HCT116 (cell line): ENCODE measurements around the gene SEC31A. TPM values are rescaled to one million over a fixed set of nuclear protein-coding genes. Genes with fewer than 3 reads are reported as not detected.

Source experiments
- total RNA-seq: library from RNA; stranded (reverse); gene quantifications from one replicate; pipeline ENCODE4 v1.2.1, GENCODE V29; 2021; ENCODE audit not compliant: unreplicated experiment

The SEC31A gene
- total RNA-seq, 1 experiment from 2014 or later = 78.5 TPM

Other genes with a start within 250 kb of the SEC31A start
- 21.7 TPM for gene SCD5, start 92.4 kb downstream of the SEC31A start, total RNA-seq
- 6.4 TPM for gene THAP9, start 9.6 kb upstream of the SEC31A start, total RNA-seq
- 15.6 TPM for gene LIN54, start 119.7 kb upstream of the SEC31A start, total RNA-seq
- gene COPS4, start 144.0 kb upstream of the SEC31A start, total RNA-seq = 28.6 TPM
- 0.61 TPM for gene PLAC8, start 223.6 kb upstream of the SEC31A start, total RNA-seq